GM23338 (cell line): ENCODE data around the gene UVRAG.

ENCODE experiments used
- CREB1 ChIP-seq: fragments of 250-450 bp; sonication (Bioruptor Pico); IDR thresholded peaks from 2 replicates; pipeline ENCODE4 v1.5.0; 2020; ENCODE audit warnings: low read depth, mild to moderate bottlenecking, moderate library complexity
- EZH2 ChIP-seq: fragments of 200-600 bp; sonication (generic); IDR thresholded peaks from one replicate; pipeline ENCODE4 v1.8.0; 2017; ENCODE audit warnings: antibody characterized with exemption, mild to moderate bottlenecking, low read depth; ENCODE audit not compliant: unreplicated experiment
- EZH2phosphoT487 ChIP-seq: fragments of 200-600 bp; sonication (generic); IDR thresholded peaks from one replicate; pipeline ENCODE4 v1.8.1; 2018; ENCODE audit warnings: antibody characterized with exemption; ENCODE audit not compliant: unreplicated experiment
- JUNB ChIP-seq: IDR thresholded peaks from one replicate; pipeline ENCODE4 v1.6.1; 2016; ENCODE audit warnings: antibody characterized with exemption; ENCODE audit not compliant: unreplicated experiment
- NANOG ChIP-seq: IDR thresholded peaks from 2 replicates; pipeline ENCODE4 v1.6.1; 2016; ENCODE audit warnings: antibody characterized with exemption, borderline replicate concordance
- POLR2AphosphoS5 ChIP-seq: IDR thresholded peaks from 2 replicates; pipeline ENCODE4 v1.6.1; 2016; ENCODE audit warnings: antibody characterized with exemption, low read depth
- STAT1 ChIP-seq: IDR thresholded peaks from one replicate; pipeline ENCODE4 v1.6.1; 2016; ENCODE audit warnings: antibody characterized with exemption; ENCODE audit not compliant: unreplicated experiment
- ZNF114 ChIP-seq: fragments of 250-450 bp; sonication (Bioruptor Pico); IDR thresholded peaks from 2 replicates; pipeline ENCODE4 v1.5.0; 2020; ENCODE audit warnings: mild to moderate bottlenecking, moderate library complexity
- ZNF331 ChIP-seq: fragments of 250-450 bp; sonication (Bioruptor Pico); IDR thresholded peaks from 2 replicates; pipeline ENCODE4 v1.5.0; 2020; ENCODE audit warnings: low read depth, mild to moderate bottlenecking, moderate library complexity
- TF ChIP-seq, protein P1 (sequence below), 2 experiments: fragments of 200-600 bp in 1 of 2; sonication (generic) in 1 of 2; conservative IDR thresholded peaks; 2 replicates each; pipeline versions ENCODE4 v1.5.1 to v1.6.1; 2016 to 2017; ENCODE audit warnings: antibody characterized with exemption in 2 of 2, low read depth in 2 of 2, mild to moderate bottlenecking in 2 of 2, moderate library complexity in 1 of 2
- TF ChIP-seq, protein P2 (sequence below): IDR thresholded peaks from one replicate; pipeline ENCODE4 v1.6.1; 2018; ENCODE audit warnings: antibody characterized with exemption; ENCODE audit not compliant: unreplicated experiment
- TF ChIP-seq, protein P3 (sequence below): fragments of 250-450 bp; sonication (Bioruptor Pico); IDR thresholded peaks from 2 replicates; pipeline ENCODE4 v1.5.0; 2020; ENCODE audit warnings: mild to moderate bottlenecking, moderate library complexity
- TF ChIP-seq, protein P4 (sequence below): IDR thresholded peaks from 2 replicates; pipeline ENCODE4 v1.6.1; 2016; ENCODE audit warnings: antibody characterized with exemption

DNA sequence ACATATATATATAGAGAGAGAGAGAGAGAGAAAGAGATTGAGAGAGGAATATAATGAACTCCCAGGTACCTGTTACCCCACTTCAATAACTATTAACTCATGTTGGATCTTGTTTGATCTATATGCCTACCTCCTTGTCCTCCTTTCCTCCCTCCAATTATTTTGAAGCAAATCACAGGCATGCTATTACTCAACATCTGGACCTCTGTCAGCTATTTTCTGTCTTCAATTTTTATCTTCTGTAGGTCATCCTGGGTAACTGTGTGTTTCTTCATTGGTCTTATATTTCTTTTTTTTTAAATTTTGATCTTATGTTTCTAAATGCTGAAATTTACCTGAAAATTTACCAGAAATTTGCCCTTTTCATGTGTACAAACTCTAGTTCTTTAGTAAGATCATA is 24.8 kb downstream of the UVRAG start:
- TF ChIP-seq, protein P1, sequence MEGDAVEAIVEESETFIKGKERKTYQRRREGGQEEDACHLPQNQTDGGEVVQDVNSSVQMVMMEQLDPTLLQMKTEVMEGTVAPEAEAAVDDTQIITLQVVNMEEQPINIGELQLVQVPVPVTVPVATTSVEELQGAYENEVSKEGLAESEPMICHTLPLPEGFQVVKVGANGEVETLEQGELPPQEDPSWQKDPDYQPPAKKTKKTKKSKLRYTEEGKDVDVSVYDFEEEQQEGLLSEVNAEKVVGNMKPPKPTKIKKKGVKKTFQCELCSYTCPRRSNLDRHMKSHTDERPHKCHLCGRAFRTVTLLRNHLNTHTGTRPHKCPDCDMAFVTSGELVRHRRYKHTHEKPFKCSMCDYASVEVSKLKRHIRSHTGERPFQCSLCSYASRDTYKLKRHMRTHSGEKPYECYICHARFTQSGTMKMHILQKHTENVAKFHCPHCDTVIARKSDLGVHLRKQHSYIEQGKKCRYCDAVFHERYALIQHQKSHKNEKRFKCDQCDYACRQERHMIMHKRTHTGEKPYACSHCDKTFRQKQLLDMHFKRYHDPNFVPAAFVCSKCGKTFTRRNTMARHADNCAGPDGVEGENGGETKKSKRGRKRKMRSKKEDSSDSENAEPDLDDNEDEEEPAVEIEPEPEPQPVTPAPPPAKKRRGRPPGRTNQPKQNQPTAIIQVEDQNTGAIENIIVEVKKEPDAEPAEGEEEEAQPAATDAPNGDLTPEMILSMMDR (conservative IDR thresholded peaks at IDR 0.05; ENCODE audit: low read depth in 2 of 2): no peak
- TF ChIP-seq, protein P2, sequence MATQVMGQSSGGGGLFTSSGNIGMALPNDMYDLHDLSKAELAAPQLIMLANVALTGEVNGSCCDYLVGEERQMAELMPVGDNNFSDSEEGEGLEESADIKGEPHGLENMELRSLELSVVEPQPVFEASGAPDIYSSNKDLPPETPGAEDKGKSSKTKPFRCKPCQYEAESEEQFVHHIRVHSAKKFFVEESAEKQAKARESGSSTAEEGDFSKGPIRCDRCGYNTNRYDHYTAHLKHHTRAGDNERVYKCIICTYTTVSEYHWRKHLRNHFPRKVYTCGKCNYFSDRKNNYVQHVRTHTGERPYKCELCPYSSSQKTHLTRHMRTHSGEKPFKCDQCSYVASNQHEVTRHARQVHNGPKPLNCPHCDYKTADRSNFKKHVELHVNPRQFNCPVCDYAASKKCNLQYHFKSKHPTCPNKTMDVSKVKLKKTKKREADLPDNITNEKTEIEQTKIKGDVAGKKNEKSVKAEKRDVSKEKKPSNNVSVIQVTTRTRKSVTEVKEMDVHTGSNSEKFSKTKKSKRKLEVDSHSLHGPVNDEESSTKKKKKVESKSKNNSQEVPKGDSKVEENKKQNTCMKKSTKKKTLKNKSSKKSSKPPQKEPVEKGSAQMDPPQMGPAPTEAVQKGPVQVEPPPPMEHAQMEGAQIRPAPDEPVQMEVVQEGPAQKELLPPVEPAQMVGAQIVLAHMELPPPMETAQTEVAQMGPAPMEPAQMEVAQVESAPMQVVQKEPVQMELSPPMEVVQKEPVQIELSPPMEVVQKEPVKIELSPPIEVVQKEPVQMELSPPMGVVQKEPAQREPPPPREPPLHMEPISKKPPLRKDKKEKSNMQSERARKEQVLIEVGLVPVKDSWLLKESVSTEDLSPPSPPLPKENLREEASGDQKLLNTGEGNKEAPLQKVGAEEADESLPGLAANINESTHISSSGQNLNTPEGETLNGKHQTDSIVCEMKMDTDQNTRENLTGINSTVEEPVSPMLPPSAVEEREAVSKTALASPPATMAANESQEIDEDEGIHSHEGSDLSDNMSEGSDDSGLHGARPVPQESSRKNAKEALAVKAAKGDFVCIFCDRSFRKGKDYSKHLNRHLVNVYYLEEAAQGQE: no peak
- TF ChIP-seq ZNF114 (CRISPR knock-in tag) (no peak), POLR2AphosphoS5 (no peak), EZH2 (no peak), EZH2phosphoT487 (no peak), CREB1 (CRISPR knock-in tag) (no peak), JUNB (no peak), ZNF331 (CRISPR knock-in tag) (no peak), NANOG (no peak), STAT1 (no peak)
- TF ChIP-seq, protein P3, sequence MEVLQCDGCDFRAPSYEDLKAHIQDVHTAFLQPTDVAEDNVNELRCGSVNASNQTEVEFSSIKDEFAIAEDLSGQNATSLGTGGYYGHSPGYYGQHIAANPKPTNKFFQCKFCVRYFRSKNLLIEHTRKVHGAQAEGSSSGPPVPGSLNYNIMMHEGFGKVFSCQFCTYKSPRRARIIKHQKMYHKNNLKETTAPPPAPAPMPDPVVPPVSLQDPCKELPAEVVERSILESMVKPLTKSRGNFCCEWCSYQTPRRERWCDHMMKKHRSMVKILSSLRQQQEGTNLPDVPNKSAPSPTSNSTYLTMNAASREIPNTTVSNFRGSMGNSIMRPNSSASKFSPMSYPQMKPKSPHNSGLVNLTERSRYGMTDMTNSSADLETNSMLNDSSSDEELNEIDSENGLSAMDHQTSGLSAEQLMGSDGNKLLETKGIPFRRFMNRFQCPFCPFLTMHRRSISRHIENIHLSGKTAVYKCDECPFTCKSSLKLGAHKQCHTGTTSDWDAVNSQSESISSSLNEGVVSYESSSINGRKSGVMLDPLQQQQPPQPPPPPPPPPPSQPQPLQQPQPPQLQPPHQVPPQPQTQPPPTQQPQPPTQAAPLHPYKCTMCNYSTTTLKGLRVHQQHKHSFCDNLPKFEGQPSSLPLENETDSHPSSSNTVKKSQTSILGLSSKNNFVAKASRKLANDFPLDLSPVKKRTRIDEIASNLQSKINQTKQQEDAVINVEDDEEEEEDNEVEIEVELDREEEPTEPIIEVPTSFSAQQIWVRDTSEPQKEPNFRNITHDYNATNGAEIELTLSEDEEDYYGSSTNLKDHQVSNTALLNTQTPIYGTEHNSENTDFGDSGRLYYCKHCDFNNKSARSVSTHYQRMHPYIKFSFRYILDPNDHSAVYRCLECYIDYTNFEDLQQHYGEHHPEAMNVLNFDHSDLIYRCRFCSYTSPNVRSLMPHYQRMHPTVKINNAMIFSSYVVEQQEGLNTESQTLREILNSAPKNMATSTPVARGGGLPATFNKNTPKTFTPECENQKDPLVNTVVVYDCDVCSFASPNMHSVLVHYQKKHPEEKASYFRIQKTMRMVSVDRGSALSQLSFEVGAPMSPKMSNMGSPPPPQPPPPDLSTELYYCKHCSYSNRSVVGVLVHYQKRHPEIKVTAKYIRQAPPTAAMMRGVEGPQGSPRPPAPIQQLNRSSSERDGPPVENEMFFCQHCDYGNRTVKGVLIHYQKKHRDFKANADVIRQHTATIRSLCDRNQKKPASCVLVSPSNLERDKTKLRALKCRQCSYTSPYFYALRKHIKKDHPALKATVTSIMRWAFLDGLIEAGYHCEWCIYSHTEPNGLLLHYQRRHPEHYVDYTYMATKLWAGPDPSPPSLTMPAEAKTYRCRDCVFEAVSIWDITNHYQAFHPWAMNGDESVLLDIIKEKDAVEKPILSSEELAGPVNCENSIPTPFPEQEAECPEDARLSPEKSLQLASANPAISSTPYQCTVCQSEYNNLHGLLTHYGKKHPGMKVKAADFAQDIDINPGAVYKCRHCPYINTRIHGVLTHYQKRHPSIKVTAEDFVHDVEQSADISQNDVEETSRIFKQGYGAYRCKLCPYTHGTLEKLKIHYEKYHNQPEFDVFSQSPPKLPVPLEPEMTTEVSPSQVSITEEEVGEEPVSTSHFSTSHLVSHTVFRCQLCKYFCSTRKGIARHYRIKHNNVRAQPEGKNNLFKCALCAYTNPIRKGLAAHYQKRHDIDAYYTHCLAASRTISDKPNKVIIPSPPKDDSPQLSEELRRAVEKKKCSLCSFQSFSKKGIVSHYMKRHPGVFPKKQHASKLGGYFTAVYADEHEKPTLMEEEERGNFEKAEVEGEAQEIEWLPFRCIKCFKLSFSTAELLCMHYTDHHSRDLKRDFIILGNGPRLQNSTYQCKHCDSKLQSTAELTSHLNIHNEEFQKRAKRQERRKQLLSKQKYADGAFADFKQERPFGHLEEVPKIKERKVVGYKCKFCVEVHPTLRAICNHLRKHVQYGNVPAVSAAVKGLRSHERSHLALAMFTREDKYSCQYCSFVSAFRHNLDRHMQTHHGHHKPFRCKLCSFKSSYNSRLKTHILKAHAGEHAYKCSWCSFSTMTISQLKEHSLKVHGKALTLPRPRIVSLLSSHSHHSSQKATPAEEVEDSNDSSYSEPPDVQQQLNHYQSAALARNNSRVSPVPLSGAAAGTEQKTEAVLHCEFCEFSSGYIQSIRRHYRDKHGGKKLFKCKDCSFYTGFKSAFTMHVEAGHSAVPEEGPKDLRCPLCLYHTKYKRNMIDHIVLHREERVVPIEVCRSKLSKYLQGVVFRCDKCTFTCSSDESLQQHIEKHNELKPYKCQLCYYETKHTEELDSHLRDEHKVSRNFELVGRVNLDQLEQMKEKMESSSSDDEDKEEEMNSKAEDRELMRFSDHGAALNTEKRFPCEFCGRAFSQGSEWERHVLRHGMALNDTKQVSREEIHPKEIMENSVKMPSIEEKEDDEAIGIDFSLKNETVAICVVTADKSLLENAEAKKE (CRISPR knock-in tag): no peak
- TF ChIP-seq, protein P4, sequence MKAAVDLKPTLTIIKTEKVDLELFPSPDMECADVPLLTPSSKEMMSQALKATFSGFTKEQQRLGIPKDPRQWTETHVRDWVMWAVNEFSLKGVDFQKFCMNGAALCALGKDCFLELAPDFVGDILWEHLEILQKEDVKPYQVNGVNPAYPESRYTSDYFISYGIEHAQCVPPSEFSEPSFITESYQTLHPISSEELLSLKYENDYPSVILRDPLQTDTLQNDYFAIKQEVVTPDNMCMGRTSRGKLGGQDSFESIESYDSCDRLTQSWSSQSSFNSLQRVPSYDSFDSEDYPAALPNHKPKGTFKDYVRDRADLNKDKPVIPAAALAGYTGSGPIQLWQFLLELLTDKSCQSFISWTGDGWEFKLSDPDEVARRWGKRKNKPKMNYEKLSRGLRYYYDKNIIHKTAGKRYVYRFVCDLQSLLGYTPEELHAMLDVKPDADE: no peak
